HL-60 (cell line): Measurements from ENCODE around the gene MYOF.
"Not testable (repeated sequence)": the region's sequence is repeated elsewhere in the genome, so short reads cannot be mapped to it uniquely, and the experiment has no call there.

ENCODE experiments used
- DNase-seq, 2 experiments: peaks; one replicate each; pipeline ENCODE4 v3.0.0-alpha.2; 2010 to 2020; ENCODE audit warnings: low read depth in 1 of 2, low spot score in 1 of 2
- H3K27ac ChIP-seq: fragments of 250-450 bp; sonication (Bioruptor Pico); replicated peaks from 2 replicates; pipeline ENCODE4 v1.5.1; 2020; ENCODE audit warnings: mild to moderate bottlenecking, moderate library complexity
- H3K27me3 ChIP-seq: fragments of 250-450 bp; sonication (Bioruptor Pico); 2 replicates; pipeline ENCODE4 v1.5.1; 2021; ENCODE audit warnings: mild to moderate bottlenecking, moderate library complexity; ENCODE audit not compliant: insufficient read depth, poor library complexity, severe bottlenecking
- H3K4me3 ChIP-seq: replicated peaks from 2 replicates; pipeline ENCODE4 v1.5.1; 2011; ENCODE audit warnings: mild to moderate bottlenecking, control low read depth, low read length; ENCODE audit not compliant: insufficient read depth
- CTCF ChIP-seq: IDR thresholded peaks from one replicate; pipeline ENCODE4 v1.5.1; 2011; ENCODE audit warnings: low read length, control low read depth, inconsistent platforms; ENCODE audit not compliant: insufficient read depth
- GABPA ChIP-seq: IDR thresholded peaks from 2 replicates; pipeline ENCODE4 v1.6.1; 2012; ENCODE audit warnings: low read depth
- POLR2AphosphoS5 ChIP-seq: IDR thresholded peaks from 2 replicates; pipeline ENCODE4 v1.6.1; 2012; ENCODE audit warnings: low read depth
- REST ChIP-seq: IDR thresholded peaks from 2 replicates; pipeline ENCODE4 v1.6.1; 2012; ENCODE audit warnings: low read depth; ENCODE audit not compliant: insufficient replicate concordance
- SPI1 ChIP-seq: IDR thresholded peaks from 2 replicates; pipeline ENCODE4 v1.6.1; 2012; ENCODE audit warnings: low read depth, mild to moderate bottlenecking, borderline replicate concordance

MYOF gene

GRCh38 chr10:93420091-93420490 lies 62.0 kb downstream of the MYOF start:
- no peak for DNase-seq
- no peak for TF ChIP-seq CTCF
- no peak for TF ChIP-seq POLR2AphosphoS5
- TF ChIP-seq GABPA, result no peak
- TF ChIP-seq SPI1, result no peak
- no peak for TF ChIP-seq REST
- Histone ChIP-seq H3K27ac (no peak overlapping the region), H3K27me3 (no peaks in the 10 kb centered on the region), H3K4me3 (no peak overlapping the region)

GRCh38 chr10:93419016-93419415 lies 63.1 kb downstream of the MYOF start:
- H3K27me3 ChIP-seq, H3K27ac ChIP-seq, H3K4me3 ChIP-seq: not testable (repeated sequence)
- peak in 1 of 2 experiments; percentile 25 for DNase-seq

- no peaks in the 10 kb centered on the region for H3K27me3 ChIP-seq
- no peak overlapping the region for H3K27ac ChIP-seq
- TF ChIP-seq SPI1 (no peak), POLR2AphosphoS5 (no peak), CTCF (no peak), GABPA (no peak), REST (no peak)
- no peak for DNase-seq
- no peak overlapping the region for H3K4me3 ChIP-seq
Observed at GRCh38 chr10:93417921-93418320, 64.2 kb downstream of the MYOF start.

- Histone ChIP-seq H3K4me3 (no peak overlapping the region), H3K27ac (no peak overlapping the region), H3K27me3 (no peaks in the 10 kb centered on the region)
- no peak for DNase-seq
- peak; percentile 84 for TF ChIP-seq REST
- TF ChIP-seq SPI1, result no peak
- TF ChIP-seq CTCF, result no peak
Observed at GRCh38 chr10:93417266-93417665, 64.9 kb downstream of the MYOF start.
